HL-60 (cell line): ENCODE results near the gene THAP9.
A peak's percentile ranks its signal among the peaks of the same experiment; 100 is the strongest.

ENCODE experiments used
- GABPA ChIP-seq: IDR thresholded peaks from 2 replicates; pipeline ENCODE4 v1.6.1; 2012; ENCODE audit warnings: low read depth
- TF ChIP-seq, protein P1 (sequence below): IDR thresholded peaks from one replicate; pipeline ENCODE4 v1.5.1; 2011; ENCODE audit warnings: low read length, control low read depth, inconsistent platforms; ENCODE audit not compliant: insufficient read depth
- TF ChIP-seq, protein P2 (sequence below): IDR thresholded peaks from 2 replicates; pipeline ENCODE4 v1.6.1; 2012; ENCODE audit warnings: low read depth; ENCODE audit not compliant: insufficient replicate concordance

DNA sequence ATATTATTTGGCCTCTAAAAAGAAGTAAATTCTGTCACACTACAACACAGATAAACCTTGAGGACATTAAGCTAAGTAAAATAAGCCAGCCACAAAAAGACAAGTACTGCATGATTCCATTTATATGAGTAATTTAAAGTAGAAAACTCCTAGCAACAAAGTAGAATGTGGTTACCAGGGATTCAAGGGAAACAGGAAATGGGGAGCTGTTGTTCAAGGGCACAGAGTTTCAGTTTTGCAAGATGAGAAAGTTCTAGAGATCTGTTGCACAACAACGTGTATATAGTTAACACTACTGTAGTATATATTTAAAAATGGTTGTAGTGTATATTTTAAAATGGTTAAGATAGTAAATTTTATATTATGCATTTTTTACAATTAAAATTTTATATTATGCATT lies 34.9 kb upstream of the THAP9 start:
- TF ChIP-seq, protein P1, sequence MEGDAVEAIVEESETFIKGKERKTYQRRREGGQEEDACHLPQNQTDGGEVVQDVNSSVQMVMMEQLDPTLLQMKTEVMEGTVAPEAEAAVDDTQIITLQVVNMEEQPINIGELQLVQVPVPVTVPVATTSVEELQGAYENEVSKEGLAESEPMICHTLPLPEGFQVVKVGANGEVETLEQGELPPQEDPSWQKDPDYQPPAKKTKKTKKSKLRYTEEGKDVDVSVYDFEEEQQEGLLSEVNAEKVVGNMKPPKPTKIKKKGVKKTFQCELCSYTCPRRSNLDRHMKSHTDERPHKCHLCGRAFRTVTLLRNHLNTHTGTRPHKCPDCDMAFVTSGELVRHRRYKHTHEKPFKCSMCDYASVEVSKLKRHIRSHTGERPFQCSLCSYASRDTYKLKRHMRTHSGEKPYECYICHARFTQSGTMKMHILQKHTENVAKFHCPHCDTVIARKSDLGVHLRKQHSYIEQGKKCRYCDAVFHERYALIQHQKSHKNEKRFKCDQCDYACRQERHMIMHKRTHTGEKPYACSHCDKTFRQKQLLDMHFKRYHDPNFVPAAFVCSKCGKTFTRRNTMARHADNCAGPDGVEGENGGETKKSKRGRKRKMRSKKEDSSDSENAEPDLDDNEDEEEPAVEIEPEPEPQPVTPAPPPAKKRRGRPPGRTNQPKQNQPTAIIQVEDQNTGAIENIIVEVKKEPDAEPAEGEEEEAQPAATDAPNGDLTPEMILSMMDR: no peak
- TF ChIP-seq GABPA: peak; percentile 69
- TF ChIP-seq, protein P2, sequence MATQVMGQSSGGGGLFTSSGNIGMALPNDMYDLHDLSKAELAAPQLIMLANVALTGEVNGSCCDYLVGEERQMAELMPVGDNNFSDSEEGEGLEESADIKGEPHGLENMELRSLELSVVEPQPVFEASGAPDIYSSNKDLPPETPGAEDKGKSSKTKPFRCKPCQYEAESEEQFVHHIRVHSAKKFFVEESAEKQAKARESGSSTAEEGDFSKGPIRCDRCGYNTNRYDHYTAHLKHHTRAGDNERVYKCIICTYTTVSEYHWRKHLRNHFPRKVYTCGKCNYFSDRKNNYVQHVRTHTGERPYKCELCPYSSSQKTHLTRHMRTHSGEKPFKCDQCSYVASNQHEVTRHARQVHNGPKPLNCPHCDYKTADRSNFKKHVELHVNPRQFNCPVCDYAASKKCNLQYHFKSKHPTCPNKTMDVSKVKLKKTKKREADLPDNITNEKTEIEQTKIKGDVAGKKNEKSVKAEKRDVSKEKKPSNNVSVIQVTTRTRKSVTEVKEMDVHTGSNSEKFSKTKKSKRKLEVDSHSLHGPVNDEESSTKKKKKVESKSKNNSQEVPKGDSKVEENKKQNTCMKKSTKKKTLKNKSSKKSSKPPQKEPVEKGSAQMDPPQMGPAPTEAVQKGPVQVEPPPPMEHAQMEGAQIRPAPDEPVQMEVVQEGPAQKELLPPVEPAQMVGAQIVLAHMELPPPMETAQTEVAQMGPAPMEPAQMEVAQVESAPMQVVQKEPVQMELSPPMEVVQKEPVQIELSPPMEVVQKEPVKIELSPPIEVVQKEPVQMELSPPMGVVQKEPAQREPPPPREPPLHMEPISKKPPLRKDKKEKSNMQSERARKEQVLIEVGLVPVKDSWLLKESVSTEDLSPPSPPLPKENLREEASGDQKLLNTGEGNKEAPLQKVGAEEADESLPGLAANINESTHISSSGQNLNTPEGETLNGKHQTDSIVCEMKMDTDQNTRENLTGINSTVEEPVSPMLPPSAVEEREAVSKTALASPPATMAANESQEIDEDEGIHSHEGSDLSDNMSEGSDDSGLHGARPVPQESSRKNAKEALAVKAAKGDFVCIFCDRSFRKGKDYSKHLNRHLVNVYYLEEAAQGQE: no peak
